HFFc6 (cell line): Measurements from ENCODE around the gene BMPR1B. TPM values are rescaled to one million over a fixed set of nuclear protein-coding genes. Genes with fewer than 3 reads are reported as not detected.

Source experiments
- DNase-seq: peaks from one replicate; pipeline ENCODE4 v3.0.0-alpha.2; 2018
- H3K27ac Mint-ChIP-seq: 2 replicates; pipeline ENCODE4 v1.8.0; 2020; ENCODE audit warnings: mild to moderate bottlenecking, mixed read lengths
- H3K27me3 Mint-ChIP-seq: 2 replicates; pipeline ENCODE4 v1.8.0; 2021; ENCODE audit warnings: mild to moderate bottlenecking, moderate library complexity, mixed read lengths; ENCODE audit not compliant: insufficient read depth
- H3K36me3 Mint-ChIP-seq: 2 replicates; pipeline ENCODE4 v1.8.0; 2021; ENCODE audit warnings: low read depth, mixed read lengths
- H3K4me1 Mint-ChIP-seq: 2 replicates; pipeline ENCODE4 v1.8.0; 2020; ENCODE audit warnings: low read depth, mixed read lengths
- H3K4me3 Mint-ChIP-seq: 2 replicates; pipeline ENCODE4 v1.8.0; 2020; ENCODE audit warnings: mild to moderate bottlenecking, moderate library complexity, mixed read lengths
- H3K9me3 Mint-ChIP-seq: 2 replicates; pipeline ENCODE4 v1.8.0; 2020; ENCODE audit warnings: mild to moderate bottlenecking, mixed read lengths
- total RNA-seq, 6 experiments: library from RNA; stranded (reverse); fragmentation: NEBNext Ultra II Directional; extraction: Animal tissue kit (Norgen Biotek cat#: 25700); gene quantifications; 2 replicates in 1 of 6; 3 replicates in 5 of 6; pipeline ENCODE4 v1.2.3, GENCODE V29; 2021
- TF ChIP-seq, protein P1 (sequence below): fragments of 200-600 bp; sonication (generic); IDR thresholded peaks from 2 replicates; pipeline ENCODE4 v1.5.0; 2021; ENCODE audit warnings: antibody characterized with exemption, mild to moderate bottlenecking

Gene BMPR1B
- total RNA-seq, 6 experiments from 2014 or later: not detected

GRCh38 chr4:94954251-94954650 lies 196.5 kb downstream of the BMPR1B start:
- Mint-ChIP-seq H3K4me3 (no peak overlapping the region), H3K4me1 (no peaks in the 10 kb centered on the region), H3K27ac (no peak overlapping the region), H3K27me3 (peaks cover 2% of the 10 kb centered on the region; the same call in 1 of the 2 replicates), H3K36me3 (no peaks in the 10 kb centered on the region), H3K9me3 (no peaks in the 10 kb centered on the region)
- TF ChIP-seq, protein P1, sequence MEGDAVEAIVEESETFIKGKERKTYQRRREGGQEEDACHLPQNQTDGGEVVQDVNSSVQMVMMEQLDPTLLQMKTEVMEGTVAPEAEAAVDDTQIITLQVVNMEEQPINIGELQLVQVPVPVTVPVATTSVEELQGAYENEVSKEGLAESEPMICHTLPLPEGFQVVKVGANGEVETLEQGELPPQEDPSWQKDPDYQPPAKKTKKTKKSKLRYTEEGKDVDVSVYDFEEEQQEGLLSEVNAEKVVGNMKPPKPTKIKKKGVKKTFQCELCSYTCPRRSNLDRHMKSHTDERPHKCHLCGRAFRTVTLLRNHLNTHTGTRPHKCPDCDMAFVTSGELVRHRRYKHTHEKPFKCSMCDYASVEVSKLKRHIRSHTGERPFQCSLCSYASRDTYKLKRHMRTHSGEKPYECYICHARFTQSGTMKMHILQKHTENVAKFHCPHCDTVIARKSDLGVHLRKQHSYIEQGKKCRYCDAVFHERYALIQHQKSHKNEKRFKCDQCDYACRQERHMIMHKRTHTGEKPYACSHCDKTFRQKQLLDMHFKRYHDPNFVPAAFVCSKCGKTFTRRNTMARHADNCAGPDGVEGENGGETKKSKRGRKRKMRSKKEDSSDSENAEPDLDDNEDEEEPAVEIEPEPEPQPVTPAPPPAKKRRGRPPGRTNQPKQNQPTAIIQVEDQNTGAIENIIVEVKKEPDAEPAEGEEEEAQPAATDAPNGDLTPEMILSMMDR: no peak
- DNase-seq: no peak

GRCh38 chr4:94957030-94957429 lies 199.3 kb downstream of the BMPR1B start:
- Mint-ChIP-seq H3K27me3 (peaks cover 2% of the 10 kb centered on the region; the same call in 1 of the 2 replicates), H3K27ac (no peak overlapping the region), H3K36me3 (no peaks in the 10 kb centered on the region), H3K9me3 (no peaks in the 10 kb centered on the region), H3K4me3 (no peak overlapping the region), H3K4me1 (no peaks in the 10 kb centered on the region)
- TF ChIP-seq, protein P1: no peak
- no peak for DNase-seq

- no peak for DNase-seq
Observed at GRCh38 chr4:94959307-94959706, 201.6 kb downstream of the BMPR1B start.

DNA sequence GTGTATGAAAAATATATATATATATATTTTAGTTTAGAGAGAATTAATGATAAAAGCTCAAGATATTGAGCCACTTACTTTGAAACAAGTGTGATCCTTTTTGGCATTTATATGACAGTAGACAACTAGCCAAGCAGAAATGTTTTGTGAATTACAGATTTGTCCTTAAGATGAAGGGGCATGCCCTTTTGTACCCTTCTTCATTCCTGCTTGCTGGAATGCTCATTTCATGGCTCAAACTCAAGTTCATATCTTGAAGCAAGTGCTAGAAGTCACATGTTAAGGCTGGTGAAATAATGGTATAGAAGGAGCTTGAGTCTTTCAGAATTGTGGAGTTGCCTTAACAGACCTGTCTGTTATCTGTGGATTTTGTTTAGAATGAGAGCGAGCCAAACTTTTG lies 203.0 kb downstream of the BMPR1B start:
- H3K27me3 Mint-ChIP-seq: peaks cover 1% of the 10 kb centered on the region; the same call in 1 of the 2 replicates

More at GRCh38 chr4:94959307-94959706, 201.6 kb downstream of the BMPR1B start:
- H3K36me3 Mint-ChIP-seq: no peaks in the 10 kb centered on the region
- H3K9me3 Mint-ChIP-seq: no peaks in the 10 kb centered on the region
- no peaks in the 10 kb centered on the region for H3K4me1 Mint-ChIP-seq
- H3K27me3 Mint-ChIP-seq: peaks cover 1% of the 10 kb centered on the region; the same call in 1 of the 2 replicates
- no peak overlapping the region for H3K27ac Mint-ChIP-seq
- TF ChIP-seq, protein P1: no peak
- no peak overlapping the region for H3K4me3 Mint-ChIP-seq

DNA sequence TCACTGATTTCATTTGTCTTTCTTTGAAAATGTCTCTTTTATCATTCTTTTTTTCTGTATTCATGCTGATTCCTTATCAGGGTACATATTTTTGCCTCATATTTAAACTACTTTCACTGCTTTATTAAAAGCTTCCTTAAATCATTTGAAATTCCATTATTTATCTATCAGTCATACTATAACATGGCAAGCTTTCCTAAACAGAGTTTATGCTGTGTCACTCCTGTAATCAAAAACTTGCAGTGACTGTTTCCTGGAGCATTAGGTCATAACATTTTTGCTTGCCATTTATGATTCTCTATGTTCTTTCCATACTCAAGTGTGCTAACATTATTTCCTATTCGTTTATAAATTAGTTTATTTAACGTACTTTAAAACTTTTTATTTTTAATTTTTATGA lies 203.7 kb downstream of the BMPR1B start:
- H3K36me3 Mint-ChIP-seq: no peaks in the 10 kb centered on the region

More for the DNA sequence above, 203.0 kb downstream of the BMPR1B start:
- no peak for DNase-seq
- H3K4me3 Mint-ChIP-seq: no peak overlapping the region
- H3K9me3 Mint-ChIP-seq: no peaks in the 10 kb centered on the region
- no peaks in the 10 kb centered on the region for H3K4me1 Mint-ChIP-seq
- TF ChIP-seq, protein P1: no peak
- H3K36me3 Mint-ChIP-seq: no peaks in the 10 kb centered on the region
- H3K27ac Mint-ChIP-seq: no peak overlapping the region

More for the DNA sequence above, 203.7 kb downstream of the BMPR1B start:
- Mint-ChIP-seq H3K9me3 (no peaks in the 10 kb centered on the region), H3K4me1 (no peaks in the 10 kb centered on the region), H3K27ac (no peak overlapping the region), H3K27me3 (peaks cover 1% of the 10 kb centered on the region; the same call in 1 of the 2 replicates), H3K4me3 (no peak overlapping the region)
- TF ChIP-seq, protein P1: no peak
- no peak for DNase-seq
